CD14-positive monocyte (primary cell): ENCODE data around the gene BEST1. TPM values are rescaled to one million over a fixed set of nuclear protein-coding genes. Genes with fewer than 3 reads are reported as not detected.

Experiments
- DNase-seq, 3 donors: peaks; one replicate each; pipeline ENCODE4 v3.0.0-alpha.2; 2011 to 2022
- H2AFZ ChIP-seq: 2 replicates; pipeline ENCODE4 v1.6.0; 2012; ENCODE audit warnings: mild to moderate bottlenecking, low read depth, low read length, inconsistent platforms; ENCODE audit not compliant: insufficient read depth, poor library complexity, severe bottlenecking
- H3K27ac ChIP-seq, 2 donors: 1 replicate in 1 of 2; 2 replicates in 1 of 2; pipeline ENCODE4 v1.5.1; 2012 to 2013; ENCODE audit warnings: low read length in 2 of 2, control low read depth in 1 of 2, inconsistent platforms in 1 of 2, low read depth in 1 of 2, mild to moderate bottlenecking in 1 of 2
- H3K27me3 ChIP-seq, 2 donors: one replicate each; pipeline versions ENCODE4 v1.6.0 to v1.6.1; 2011 to 2013; ENCODE audit warnings: low read length in 2 of 2; ENCODE audit not compliant: control insufficient read depth in 2 of 2, insufficient read depth in 2 of 2
- H3K36me3 ChIP-seq, 2 donors: replicated peaks in 1 of 2; 1 replicate in 1 of 2; 2 replicates in 1 of 2; pipeline versions ENCODE4 v1.5.1 to v1.6.1; 2012 to 2013; ENCODE audit warnings: low read length in 2 of 2, control low read depth in 1 of 2, inconsistent platforms in 1 of 2, mild to moderate bottlenecking in 1 of 2; ENCODE audit not compliant: insufficient read depth in 2 of 2, control insufficient read depth in 1 of 2
- H3K4me1 ChIP-seq, 2 donors: 1 replicate in 1 of 2; 2 replicates in 1 of 2; pipeline versions ENCODE4 v1.5.1 to v1.6.1; 2012 to 2013; ENCODE audit warnings: low read length in 2 of 2, control low read depth in 1 of 2, inconsistent platforms in 1 of 2, mild to moderate bottlenecking in 1 of 2, moderate library complexity in 1 of 2; ENCODE audit not compliant: insufficient read depth in 2 of 2, control insufficient read depth in 1 of 2
- H3K4me2 ChIP-seq: replicated peaks from 2 replicates; pipeline ENCODE3; 2012; ENCODE audit warnings: low read length, moderate library complexity, mild to moderate bottlenecking; ENCODE audit not compliant: poor library complexity, severe bottlenecking; ENCODE audit errors: extremely low read depth
- H3K4me3 ChIP-seq, 3 experiments: fragments of 200-600 bp in 1 of 3; sonication (generic) in 1 of 3; replicated peaks in 1 of 3; 1 replicate in 2 of 3; 2 replicates in 1 of 3; pipeline ENCODE4 v1.5.1; 2011 to 2013; ENCODE audit warnings: low read length in 3 of 3, mild to moderate bottlenecking in 3 of 3, control low read depth in 2 of 3, low read depth in 2 of 3, inconsistent platforms in 1 of 3, moderate library complexity in 1 of 3
- H3K79me2 ChIP-seq: 2 replicates; pipeline ENCODE4 v1.6.0; 2012; ENCODE audit warnings: mild to moderate bottlenecking, control low read depth, inconsistent platforms, low read length, moderate library complexity; ENCODE audit not compliant: insufficient read depth
- H3K9ac ChIP-seq: 2 replicates; pipeline ENCODE4 v1.6.0; 2017; ENCODE audit warnings: low read length, mild to moderate bottlenecking; ENCODE audit not compliant: insufficient read depth, poor library complexity, severe bottlenecking
- H3K9me3 ChIP-seq, 2 donors: replicated peaks in 1 of 2; 1 replicate in 1 of 2; 2 replicates in 1 of 2; pipeline versions ENCODE4 v1.5.1 to v1.6.1; 2012 to 2013; ENCODE audit warnings: low read length in 2 of 2, control low read depth in 1 of 2; ENCODE audit not compliant: control insufficient read depth in 1 of 2, insufficient read depth in 1 of 2
- H4K20me1 ChIP-seq: 2 replicates; pipeline ENCODE4 v1.6.0; 2012; ENCODE audit warnings: mild to moderate bottlenecking, low read length, control low read depth, moderate library complexity; ENCODE audit not compliant: insufficient read depth
- H3K27ac Mint-ChIP-seq, 7 donors: one replicate each; pipeline ENCODE4 v1.8.0; 2020; ENCODE audit warnings: mild to moderate bottlenecking in 7 of 7, mixed read lengths in 7 of 7, moderate library complexity in 6 of 7, inconsistent platforms in 2 of 7
- H3K27me3 Mint-ChIP-seq, 3 donors: one replicate each; pipeline ENCODE4 v1.8.0; 2021 to 2022; ENCODE audit warnings: low read depth in 3 of 3, mild to moderate bottlenecking in 3 of 3, mixed read lengths in 3 of 3, moderate library complexity in 3 of 3, inconsistent platforms in 1 of 3
- H3K36me3 Mint-ChIP-seq, 2 donors: one replicate each; pipeline ENCODE4 v1.8.0; 2020; ENCODE audit warnings: mixed read lengths in 2 of 2, inconsistent platforms in 1 of 2, mild to moderate bottlenecking in 1 of 2
- H3K4me1 Mint-ChIP-seq: one replicate; pipeline ENCODE4 v1.8.0; 2020; ENCODE audit warnings: mild to moderate bottlenecking, mixed read lengths
- H3K4me3 Mint-ChIP-seq, 2 donors: one replicate each; pipeline ENCODE4 v1.8.0; 2020; ENCODE audit warnings: mild to moderate bottlenecking in 2 of 2, mixed read lengths in 2 of 2, moderate library complexity in 1 of 2
- H3K9me3 Mint-ChIP-seq, 7 donors: one replicate each; pipeline ENCODE4 v1.8.0; 2020 to 2022; ENCODE audit warnings: mixed read lengths in 7 of 7, mild to moderate bottlenecking in 6 of 7, moderate library complexity in 6 of 7, inconsistent platforms in 2 of 7
- WGBS: methylation state at CpG from one replicate; pipeline ENCODE4 v1.1.5; 2013; ENCODE audit warnings: missing lambda C conversion rate; ENCODE audit not compliant: insufficient coverage; 5-methylcytosine and 5-hydroxymethylcytosine counted together
- intact Hi-C, 2 donors: fragments of 100-400 bp; cut with micrococcal nuclease; formaldehyde crosslinking; loops; one replicate each; pipeline versions ENCODE4 v1.15.0 to v1.15.1; 2023
- polyA plus RNA-seq, 3 donors: library from polyadenylated mRNA; depleted of rRNA in 1 of 3; unstranded in 2 of 3; stranded (reverse) in 1 of 3; fragments of 300-500 nt in 2 of 3; fragments of >200 nt in 1 of 3; fragmentation: Illumina TruSeq in 2 of 3; gene quantifications; 1 replicate in 2 of 3; 2 replicates in 1 of 3; pipeline ENCODE4 v1.2.3, GENCODE V29; 2012 to 2021
- TF ChIP-seq, protein P1 (sequence below): fragments of 200-600 bp; IDR thresholded peaks from one replicate; pipeline ENCODE4 v1.8.0; 2022; ENCODE audit warnings: antibody characterized with exemption, mild to moderate bottlenecking

Gene BEST1
- polyA plus RNA-seq, 3 donors, result 5.9 to 24.9 (median 7.4) TPM

- Histone ChIP-seq H3K4me2 (peak overlapping the region; percentile 41), H3K4me1 (peaks cover 37 to 44% of the 10 kb centered on the region in 2 donors), H3K27ac (no peak overlapping the region), H3K9me3 (no peaks in the 10 kb centered on the region), H4K20me1 (peaks cover 4% of the 10 kb centered on the region), H3K27me3 (peaks cover 0 to 21% of the 10 kb centered on the region in 2 donors), H3K4me3 (peak overlapping the region in 1 of 3 experiments; percentile 38), H3K9ac (no peak overlapping the region), H3K79me2 (no peaks in the 10 kb centered on the region), H3K36me3 (no peaks in the 10 kb centered on the region), H2AFZ (no peak overlapping the region)
- Mint-ChIP-seq H3K9me3 (peaks cover 0 to 10% (median 3%) of the 10 kb centered on the region in 7 donors), H3K27me3 (peaks cover 33 to 51% (median 33%) of the 10 kb centered on the region in 3 donors), H3K4me3 (peak overlapping the region in 1 of 2 donors; percentile 81), H3K4me1 (peaks cover 33% of the 10 kb centered on the region), H3K36me3 (no peaks in the 10 kb centered on the region), H3K27ac (peak overlapping the region in 6 of 7 donors; percentile 35 to 87 (median 64))
- TF ChIP-seq, protein P1, sequence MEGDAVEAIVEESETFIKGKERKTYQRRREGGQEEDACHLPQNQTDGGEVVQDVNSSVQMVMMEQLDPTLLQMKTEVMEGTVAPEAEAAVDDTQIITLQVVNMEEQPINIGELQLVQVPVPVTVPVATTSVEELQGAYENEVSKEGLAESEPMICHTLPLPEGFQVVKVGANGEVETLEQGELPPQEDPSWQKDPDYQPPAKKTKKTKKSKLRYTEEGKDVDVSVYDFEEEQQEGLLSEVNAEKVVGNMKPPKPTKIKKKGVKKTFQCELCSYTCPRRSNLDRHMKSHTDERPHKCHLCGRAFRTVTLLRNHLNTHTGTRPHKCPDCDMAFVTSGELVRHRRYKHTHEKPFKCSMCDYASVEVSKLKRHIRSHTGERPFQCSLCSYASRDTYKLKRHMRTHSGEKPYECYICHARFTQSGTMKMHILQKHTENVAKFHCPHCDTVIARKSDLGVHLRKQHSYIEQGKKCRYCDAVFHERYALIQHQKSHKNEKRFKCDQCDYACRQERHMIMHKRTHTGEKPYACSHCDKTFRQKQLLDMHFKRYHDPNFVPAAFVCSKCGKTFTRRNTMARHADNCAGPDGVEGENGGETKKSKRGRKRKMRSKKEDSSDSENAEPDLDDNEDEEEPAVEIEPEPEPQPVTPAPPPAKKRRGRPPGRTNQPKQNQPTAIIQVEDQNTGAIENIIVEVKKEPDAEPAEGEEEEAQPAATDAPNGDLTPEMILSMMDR, result no peak
- DNase-seq, result peak; percentile 87 to 94 (median 92)
- intact Hi-C loops, result no loop called here
- WGBS, result 32% methylated on average over 6 of the region's 6 CpGs
These were observed 37.6 kb upstream of the BEST1 start for GRCh38 chr11:61912530-61912898.

- H3K4me2 ChIP-seq, result peak overlapping the region; percentile 41
- Mint-ChIP-seq H3K4me3 (peak overlapping the region in 1 of 2 donors; percentile 81), H3K9me3 (peaks cover 1 to 14% (median 6%) of the 10 kb centered on the region in 7 donors), H3K4me1 (peaks cover 39% of the 10 kb centered on the region), H3K27me3 (peaks cover 39 to 57% (median 39%) of the 10 kb centered on the region in 3 donors), H3K27ac (peak overlapping the region in 5 of 7 donors; percentile 11 to 80 (median 60)), H3K36me3 (peaks cover 4 to 5% of the 10 kb centered on the region in 2 donors)
- no peak overlapping the region for H3K27ac ChIP-seq
- no peaks in the 10 kb centered on the region for H3K9me3 ChIP-seq
- H3K4me1 ChIP-seq, result peaks cover 42 to 51% of the 10 kb centered on the region in 2 donors
- no peaks in the 10 kb centered on the region for H3K36me3 ChIP-seq
- intact Hi-C loops, result no loop called here
- H3K4me3 ChIP-seq, result peak overlapping the region in 1 of 3 experiments; percentile 38
- TF ChIP-seq, protein P1, result no peak
- H3K27me3 ChIP-seq, result peaks cover 5 to 28% of the 10 kb centered on the region in 2 donors
- H3K79me2 ChIP-seq, result no peaks in the 10 kb centered on the region
- no peak for DNase-seq
- H4K20me1 ChIP-seq, result peaks cover 4% of the 10 kb centered on the region
- WGBS, result 77% methylated on average over 17 of the region's 18 CpGs
- H2AFZ ChIP-seq, result no peak overlapping the region
- no peak overlapping the region for H3K9ac ChIP-seq
These were observed 37.0 kb upstream of the BEST1 start for GRCh38 chr11:61912991-61913698.
